8988T (cell line): ENCODE data around the gene SNAI3.

Source experiments
- DNase-seq: peaks from one replicate; pipeline ENCODE4 v3.0.0; 2011

Gene SNAI3

GRCh38 chr16:88686439-88687253 is at the start of gene SNAI3:
TSS of gene SNAI3 (minus strand) at chr16:88686507. CDS start at chr16:88686406, 101 bp downstream.
- peak; percentile 99 for DNase-seq

DNA sequence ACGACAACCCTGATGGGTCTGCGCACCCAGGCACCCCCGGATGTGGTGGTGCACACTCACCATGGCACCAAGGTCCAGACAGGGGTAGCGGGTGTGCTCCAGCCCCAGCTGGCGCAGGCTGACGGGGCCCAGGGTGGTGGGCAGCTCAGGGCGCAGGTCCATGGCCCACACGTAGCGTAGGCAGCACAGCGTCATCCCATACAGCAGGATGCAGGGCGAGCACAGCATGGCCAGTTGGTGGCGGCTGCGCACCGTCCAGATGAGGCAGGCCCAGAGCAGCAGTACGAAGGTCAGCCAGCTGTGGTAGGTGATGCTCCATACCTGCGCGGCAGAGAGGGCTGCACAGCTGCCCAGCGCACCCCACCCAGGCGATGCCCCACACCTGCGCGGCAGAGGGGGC is 49.8 kb upstream of the SNAI3 start:
- no peak for DNase-seq

DNA sequence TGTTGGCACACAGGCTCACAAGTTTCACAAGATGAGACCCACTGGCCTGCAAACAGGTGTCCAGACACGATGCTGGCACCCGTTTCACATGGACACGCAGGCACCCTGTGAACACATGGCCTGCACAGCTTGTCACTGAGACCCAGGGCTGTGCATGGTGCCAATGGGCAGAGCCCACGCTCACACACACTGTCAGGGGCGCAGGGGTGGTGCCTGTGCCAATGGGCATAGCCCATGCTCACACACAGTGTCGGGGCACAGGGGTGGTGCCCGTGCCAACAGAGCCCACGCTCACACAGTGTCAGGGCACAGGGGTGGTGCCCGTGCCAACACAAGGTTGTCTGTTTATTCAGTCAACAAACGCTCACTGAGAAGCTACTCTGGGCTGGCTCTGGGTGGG is 49.3 kb upstream of the SNAI3 start:
- no peak for DNase-seq

GRCh38 chr16:88735121-88735520 is 48.8 kb upstream of the SNAI3 start:
- DNase-seq = no peak

- DNase-seq = no peak
These were observed 48.0 kb upstream of the SNAI3 start for GRCh38 chr16:88734361-88734728.

DNA sequence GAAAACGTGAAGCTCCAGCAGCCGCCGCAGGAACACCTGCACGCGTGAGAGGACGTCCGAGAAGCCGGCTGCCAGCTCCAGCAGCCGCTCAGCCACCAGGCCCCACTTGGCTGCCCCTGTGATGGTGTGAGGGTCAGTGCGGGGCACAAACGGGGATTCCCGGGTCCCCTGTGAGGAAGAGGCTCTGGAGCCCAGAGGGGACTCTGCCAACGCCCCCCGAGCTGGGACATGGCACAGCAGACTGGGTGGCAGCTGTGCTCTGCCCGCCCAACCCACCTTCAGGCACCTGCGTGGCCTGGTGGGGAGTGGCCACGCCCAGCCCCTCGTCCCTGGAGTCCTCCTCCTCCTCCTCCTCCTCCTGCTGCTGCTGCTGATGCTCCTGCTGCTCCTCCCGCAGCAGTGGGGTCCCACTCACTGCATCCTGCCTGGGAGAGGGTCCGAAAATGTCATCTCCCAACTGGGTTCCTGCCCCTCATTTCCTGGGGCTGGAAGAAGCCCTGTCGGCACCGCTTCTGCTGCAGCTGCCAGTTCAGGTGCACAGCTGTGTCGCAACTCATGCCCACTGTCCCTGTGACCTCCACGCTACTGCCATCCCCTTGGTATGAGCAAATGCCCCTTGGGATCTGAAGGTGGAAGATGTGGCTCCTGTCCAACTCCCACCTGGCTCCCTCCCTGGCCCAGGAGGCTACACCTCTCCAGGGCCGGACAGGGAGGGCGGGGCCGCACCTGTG is 47.5 kb upstream of the SNAI3 start:
- DNase-seq = no peak

GRCh38 chr16:88732961-88733294 is 46.6 kb upstream of the SNAI3 start:
- DNase-seq = no peak

DNA sequence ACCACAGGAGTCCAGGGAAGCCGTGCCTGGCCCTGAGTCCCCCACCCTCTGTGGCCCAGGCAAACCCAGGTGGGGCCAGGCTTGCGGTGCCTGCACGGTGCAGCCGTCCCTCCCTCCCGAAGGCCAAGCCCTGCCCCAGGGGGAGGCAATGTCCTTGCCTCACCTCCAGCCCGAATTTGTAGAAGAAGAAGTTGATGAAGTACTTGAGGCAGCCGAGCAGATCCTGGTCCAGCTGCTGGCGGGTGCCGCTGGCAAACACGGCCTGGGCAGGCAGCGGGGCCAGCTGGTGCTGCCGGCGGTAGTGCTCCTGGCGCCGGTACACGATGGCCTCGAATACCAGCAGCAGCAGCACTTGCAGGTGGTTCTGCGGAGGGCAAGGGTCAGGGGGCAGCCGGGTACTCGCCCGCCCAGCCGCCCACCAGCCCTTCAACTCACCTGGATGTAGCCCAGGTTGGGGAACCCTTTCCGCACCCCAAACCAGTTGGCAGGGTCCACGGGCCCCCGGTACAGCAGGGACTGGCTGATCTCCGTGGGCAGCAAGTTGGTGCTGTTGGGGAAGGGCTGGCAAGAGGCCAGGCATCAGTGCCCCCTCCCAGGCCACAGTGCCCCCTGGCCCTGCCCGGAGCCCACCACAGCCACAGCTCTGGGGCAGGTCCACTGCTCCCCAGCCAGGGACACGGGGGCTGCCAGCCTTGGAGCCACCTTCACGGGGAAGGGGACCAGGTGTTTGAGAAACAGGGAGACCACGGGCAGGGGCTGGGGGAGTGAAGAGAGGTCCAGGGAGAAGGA is 46.1 kb upstream of the SNAI3 start:
- DNase-seq = no peak

GRCh38 chr16:88731699-88732098 is 45.4 kb upstream of the SNAI3 start:
- DNase-seq = no peak

DNA sequence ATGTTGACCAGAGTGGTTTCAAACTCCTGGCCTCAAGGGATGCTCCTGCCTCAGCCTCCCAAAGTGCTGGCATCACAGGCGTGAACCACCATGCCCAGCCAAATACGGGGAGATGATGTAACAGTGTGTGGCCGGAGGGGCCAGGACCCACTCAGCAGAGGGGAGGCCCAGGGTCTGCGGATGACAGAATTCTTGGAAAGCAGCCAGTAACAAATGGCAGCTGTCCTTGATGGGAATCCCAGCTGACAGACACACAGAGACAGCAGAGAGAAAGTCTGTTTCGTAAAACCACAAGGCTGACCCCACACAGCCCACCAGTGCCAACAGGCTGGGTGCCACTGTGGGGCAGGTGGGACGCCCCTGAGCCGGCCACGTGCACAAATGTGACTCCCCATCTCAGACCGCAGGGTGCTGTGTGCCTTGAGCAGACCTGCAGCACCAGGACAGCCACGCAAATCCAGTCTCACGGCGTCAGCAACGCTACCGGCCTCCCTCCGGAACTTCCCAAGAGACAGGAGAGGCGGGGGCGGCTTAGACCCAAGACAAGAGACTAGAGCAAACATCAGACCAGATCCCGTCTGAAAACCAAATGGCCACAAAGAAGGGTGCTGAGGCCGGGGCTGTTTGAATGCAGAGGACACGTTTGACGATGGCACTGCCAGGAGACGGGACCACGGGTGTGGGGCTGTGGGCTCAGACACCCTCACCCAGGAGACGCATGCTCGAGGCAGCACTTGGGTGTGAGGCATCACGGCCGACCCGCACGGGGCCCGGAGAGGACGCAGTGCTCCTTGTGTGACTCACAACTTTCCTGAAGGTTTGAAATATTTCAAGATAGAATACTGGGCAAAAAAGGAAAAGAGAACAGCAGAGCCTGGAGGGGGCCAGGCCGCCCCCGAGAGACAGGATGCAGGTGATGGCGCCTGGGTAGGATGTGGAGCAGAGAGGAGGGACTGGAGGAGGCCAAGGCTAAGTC is 44.6 kb upstream of the SNAI3 start:
- DNase-seq = no peak

- DNase-seq = no peak
These were observed 41.6 kb upstream of the SNAI3 start for GRCh38 chr16:88727871-88728270.

DNA sequence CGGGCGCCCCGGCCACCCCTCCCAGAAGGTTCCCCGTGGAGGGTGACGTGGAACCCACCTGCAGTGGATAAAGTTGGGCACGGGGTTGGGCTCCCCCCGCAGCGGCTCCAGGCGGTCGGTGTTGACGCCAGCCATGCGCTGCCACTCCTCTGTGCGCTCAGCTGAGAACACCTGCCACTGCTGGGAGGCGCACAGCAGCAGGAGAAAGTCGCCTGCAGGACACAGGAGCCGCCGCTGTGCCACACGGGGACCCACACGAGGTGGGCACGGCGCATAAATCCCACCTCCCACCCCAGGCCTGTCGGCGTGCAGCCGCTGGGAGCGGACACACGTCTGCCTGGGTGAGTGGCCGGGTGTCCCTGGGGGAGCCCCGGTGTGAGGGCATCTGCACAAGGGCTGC is 40.7 kb upstream of the SNAI3 start:
- DNase-seq = no peak

DNA sequence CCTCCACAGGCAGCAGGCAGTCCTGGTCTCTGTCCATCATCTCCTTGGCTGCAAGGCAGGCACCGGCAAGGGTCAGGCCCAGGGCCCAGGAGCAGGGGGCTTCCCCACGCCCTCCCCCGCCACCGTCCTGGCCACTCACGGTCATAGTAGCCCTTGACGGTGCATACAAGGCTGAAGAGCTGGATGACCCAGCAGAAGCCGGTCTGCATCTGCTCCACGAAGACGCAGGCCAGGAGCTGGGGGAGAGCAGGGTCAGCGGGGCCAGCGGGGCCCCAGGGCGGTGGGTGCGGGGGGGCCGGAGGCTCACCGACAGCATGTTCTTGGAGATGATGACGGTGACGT is 40.1 kb upstream of the SNAI3 start:
- DNase-seq = no peak

DNA sequence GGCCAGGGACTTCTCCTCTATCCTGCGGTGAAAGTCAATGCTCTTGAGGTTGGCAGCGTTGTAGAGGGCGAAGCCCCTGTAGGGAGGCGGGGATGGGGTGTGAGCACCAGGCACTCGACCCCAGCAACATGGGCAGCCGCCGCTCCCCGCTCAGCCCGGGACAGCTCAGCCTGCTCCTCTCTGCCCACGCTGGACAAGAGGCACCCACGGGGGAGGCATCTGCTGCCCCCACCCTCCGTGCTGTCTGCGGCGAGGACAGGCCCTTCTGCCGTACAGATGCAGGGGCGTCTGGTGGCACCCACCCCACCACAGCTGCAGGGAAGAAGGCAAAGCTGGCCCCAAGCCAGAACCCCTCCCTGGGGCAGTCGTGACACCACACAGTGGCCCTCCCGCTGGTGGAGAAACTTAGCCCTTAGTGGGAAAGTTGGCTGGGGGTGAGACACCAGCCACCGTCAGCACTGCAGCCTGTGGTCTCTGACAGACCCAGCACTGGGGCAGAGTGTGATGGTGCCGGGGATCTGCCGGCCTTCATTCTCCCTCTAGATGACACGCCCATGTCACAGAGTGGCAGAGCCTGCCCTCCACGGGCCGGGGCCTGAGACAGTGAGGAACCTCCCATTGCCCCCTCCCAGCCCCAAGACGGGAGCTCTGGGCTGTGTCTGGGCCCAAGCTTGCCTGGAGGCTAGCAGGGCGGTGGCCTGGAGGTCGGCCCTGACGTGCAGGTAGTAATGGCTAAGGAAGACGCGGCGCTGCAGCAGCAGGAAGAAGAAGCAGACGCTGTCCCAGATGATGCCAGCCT is 39.5 kb upstream of the SNAI3 start:
- no peak for DNase-seq

DNA sequence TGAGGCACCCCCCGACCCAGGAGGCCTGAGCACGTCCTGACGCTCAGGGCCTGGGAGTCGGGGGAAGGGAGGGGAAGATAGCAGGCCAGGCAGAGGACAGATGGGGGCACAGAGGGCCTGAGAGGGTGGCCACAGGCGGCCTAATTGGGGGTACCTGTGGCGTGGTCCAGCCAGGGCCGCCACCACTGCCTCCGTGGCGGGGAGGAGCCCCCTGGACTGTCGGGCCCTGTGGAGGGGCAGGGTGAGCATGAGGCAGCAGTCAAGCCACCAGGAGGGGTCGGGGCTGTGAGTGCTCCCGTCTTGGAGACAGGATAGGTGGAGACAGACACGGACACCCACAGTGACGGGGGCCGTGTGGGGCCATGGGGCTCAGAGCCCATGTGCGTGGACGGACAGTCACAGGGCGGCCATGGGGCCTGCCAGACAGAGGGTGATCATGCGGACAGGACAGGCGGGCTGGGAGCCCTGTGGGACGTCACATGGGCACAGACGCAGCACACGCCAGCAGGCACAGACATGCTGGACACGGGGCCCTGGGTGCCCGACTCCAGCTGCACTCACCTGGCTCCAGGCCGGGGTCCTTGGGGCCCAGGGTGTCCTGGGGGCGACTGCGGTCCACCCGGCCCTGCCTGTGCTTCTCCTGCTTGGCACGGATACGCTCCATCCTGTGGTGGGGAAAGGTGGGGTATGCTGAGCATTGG is 38.7 kb upstream of the SNAI3 start:
- no peak for DNase-seq

- DNase-seq = no peak
These were observed 37.6 kb upstream of the SNAI3 start for GRCh38 chr16:88723911-88724310.

- DNase-seq = no peak
These were observed 37.2 kb upstream of the SNAI3 start for GRCh38 chr16:88723507-88723887.

DNA sequence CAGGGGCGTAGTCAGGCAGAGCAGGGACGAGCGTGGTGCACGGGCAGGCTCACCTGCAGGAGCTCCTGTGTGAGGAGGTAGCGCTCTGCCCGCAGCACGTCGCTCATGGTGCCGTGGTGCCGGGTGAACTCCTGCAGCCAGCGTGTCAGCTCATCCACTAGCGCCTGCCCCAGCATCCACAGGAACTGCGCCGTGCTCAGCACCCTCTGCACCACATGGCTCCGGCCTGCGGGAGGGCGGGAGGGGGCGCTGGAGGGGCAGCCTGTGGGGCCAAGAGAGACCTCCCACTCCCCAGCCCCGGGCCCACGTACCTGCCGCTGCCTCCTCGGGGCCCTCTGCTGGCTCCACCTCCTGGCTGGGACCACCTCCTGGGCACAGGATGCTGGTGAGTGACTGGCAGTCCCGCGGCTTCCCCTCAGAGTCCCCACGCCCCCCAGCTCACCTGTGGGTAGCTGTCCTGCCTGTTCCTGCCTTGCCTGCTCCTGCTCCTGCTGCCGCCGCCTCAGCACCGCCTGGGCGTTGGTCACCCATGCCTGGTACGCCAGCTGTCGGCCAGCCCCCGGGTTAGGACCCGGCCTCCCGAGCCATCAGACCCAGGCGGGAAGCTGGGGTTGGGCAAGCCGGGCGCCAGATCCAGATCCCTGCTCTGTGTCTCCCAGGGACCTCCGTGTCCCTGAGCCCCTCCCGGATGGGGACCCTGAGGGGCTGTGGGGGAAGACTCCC is 36.6 kb upstream of the SNAI3 start:
- DNase-seq = no peak

- DNase-seq = no peak
These were observed 35.8 kb upstream of the SNAI3 start for GRCh38 chr16:88721815-88722755.
